HG02973 (cell line): ENCODE measurements around the gene CACNA1D.

Experiments used
- ATAC-seq: cut with Tn5 transposase; IDR thresholded peaks from one replicate; pipeline ENCODE4 v1.9.1; 2021; ENCODE audit warnings: moderate library complexity; ENCODE audit not compliant: unreplicated experiment

The CACNA1D gene

GRCh38 chr3:53708001-53708621, 213.7 kb downstream of the CACNA1D start:
- ATAC-seq: no peak

GRCh38 chr3:53709256-53709655, 214.8 kb downstream of the CACNA1D start:
- ATAC-seq: no peak

GRCh38 chr3:53709860-53710674, 215.7 kb downstream of the CACNA1D start:
- no peak for ATAC-seq

GRCh38 chr3:53711387-53711786, 217.0 kb downstream of the CACNA1D start:
- no peak for ATAC-seq

GRCh38 chr3:53712817-53713388, 218.5 kb downstream of the CACNA1D start:
- ATAC-seq: no peak

- ATAC-seq: no peak
Observed at GRCh38 chr3:53713626-53714025, 219.2 kb downstream of the CACNA1D start.

- no peak for ATAC-seq
Observed at GRCh38 chr3:53715815-53716483, 221.5 kb downstream of the CACNA1D start.

- no peak for ATAC-seq
Observed at GRCh38 chr3:53716998-53717397, 222.6 kb downstream of the CACNA1D start.

GRCh38 chr3:53718462-53718861, 224.1 kb downstream of the CACNA1D start:
- no peak for ATAC-seq

GRCh38 chr3:53719796-53720195, 225.4 kb downstream of the CACNA1D start:
- ATAC-seq: no peak

- ATAC-seq: no peak
Observed at GRCh38 chr3:53721187-53722119, 227.0 kb downstream of the CACNA1D start.

- ATAC-seq: no peak
Observed at GRCh38 chr3:53724566-53724965, 230.2 kb downstream of the CACNA1D start.

- ATAC-seq: no peak
Observed at GRCh38 chr3:53725387-53725995, 231.1 kb downstream of the CACNA1D start.

- ATAC-seq: no peak
Observed at GRCh38 chr3:53726643-53727042, 232.2 kb downstream of the CACNA1D start.

- ATAC-seq: no peak
Observed at GRCh38 chr3:53728606-53729005, 234.2 kb downstream of the CACNA1D start.

- no peak for ATAC-seq
Observed at GRCh38 chr3:53729159-53729558, 234.7 kb downstream of the CACNA1D start.

GRCh38 chr3:53729618-53730017, 235.2 kb downstream of the CACNA1D start:
- no peak for ATAC-seq

- no peak for ATAC-seq
Observed at GRCh38 chr3:53730576-53730975, 236.2 kb downstream of the CACNA1D start.

GRCh38 chr3:53731934-53732624, 237.7 kb downstream of the CACNA1D start:
- no peak for ATAC-seq
